Forelimb muscle (tissue), 1 donor: ENCODE measurements around the gene AGMO. TPM values are rescaled to one million over a fixed set of nuclear protein-coding genes. Genes with fewer than 3 reads are reported as not detected.

Source experiments
- DNase-seq: peaks from one replicate; pipeline ENCODE4 v3.0.0-alpha.2; 2013; ENCODE audit warnings: low read depth
- polyA plus RNA-seq: library from polyadenylated mRNA; unstranded; fragments of 120-200 nt; gene quantifications from one replicate; pipeline ENCODE4 v1.2.1, GENCODE V29; 2013; ENCODE audit not compliant: insufficient read length

AGMO gene
- 0.24 TPM for polyA plus RNA-seq

DNA sequence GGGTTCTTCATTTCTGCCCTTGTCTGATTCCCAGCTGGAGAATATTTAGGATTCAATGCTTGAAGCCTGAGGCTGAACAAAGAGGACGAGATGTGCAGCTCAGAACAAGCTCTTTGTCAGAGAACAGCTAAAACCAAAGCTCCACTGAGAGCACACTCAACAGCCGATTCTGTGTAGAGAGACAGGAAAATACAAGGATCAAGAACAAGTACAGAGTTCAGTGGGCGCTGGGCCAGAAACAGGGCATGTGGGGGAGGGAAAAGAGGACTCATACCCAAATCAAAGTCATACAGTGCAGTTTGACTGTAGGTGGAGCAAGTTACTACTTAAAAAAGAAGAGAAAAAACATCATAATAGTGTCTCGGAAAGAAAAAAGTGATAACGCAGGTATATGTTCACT, at the start of gene AGMO:
Gene AGMO, minus strand, starts transcription at position 181 of the 400 bp plus-strand sequence.
- DNase-seq = no peak

DNA sequence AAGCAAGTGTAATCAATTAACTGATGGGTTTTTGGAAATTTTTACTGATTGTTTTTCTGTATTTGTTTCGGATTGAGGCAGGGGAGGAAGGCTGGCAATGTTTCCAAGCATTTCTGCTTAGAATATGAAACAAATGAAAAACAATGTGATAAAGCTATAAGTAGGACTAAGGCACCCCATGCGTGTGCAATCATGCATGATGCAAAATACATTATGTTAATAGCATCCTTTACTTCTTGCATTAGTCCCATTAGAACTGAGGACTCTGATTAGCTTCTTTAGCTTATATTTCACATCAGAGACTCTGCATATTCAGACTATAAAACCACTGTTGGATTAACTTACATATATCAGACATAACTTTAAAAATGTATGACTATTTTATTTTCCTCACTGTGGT, 48.7 kb upstream of the AGMO start:
- DNase-seq = no peak

DNA sequence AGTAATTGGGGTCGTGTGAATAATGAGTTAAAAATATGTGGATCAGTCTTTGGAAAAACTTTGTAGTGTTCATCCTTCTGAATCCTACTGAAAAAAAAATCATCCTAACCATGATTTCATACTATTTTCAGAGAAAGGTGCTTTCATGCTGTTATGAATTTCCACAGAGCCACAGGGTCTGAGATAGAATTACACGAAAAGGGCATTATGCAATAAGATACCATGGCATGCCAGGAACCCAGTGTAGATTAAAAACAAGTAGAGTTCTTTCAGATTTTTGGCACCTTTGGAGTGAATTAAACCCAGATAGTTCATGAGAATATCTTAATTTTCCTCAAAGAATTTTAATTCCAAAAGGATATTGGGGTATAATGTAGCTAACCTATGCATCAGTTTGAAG, 47.5 kb upstream of the AGMO start:
- no peak for DNase-seq

DNA sequence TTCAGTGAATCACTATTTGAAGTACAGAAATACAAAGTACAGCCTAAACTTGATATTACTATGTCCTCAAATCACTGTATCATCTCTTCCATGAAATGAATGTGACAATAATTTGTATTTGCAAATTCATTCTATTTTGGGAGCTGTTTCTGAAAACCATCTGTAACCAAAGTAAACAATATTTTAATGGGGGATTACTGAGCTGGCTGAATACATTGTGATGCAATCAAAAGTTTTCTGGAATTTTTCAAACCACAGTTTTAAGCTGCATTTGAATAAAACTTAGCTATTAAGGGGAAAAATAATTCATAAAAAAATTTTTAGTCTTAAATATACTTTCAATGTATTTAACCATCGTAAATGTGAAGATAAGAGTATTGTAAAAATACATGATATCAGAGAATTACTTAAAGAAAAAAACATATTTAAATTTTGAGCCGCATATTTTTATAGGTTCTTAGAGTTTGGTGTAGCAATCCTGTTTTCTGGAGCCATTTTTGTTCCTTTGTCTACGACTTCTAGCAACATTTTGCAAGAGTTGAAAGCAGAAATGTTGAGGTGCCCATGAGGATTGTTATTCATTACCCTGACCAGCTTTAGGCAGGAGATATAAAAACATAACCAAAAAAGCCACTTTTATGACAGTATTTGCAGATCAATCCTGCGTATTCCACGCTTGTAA, 45.9 kb upstream of the AGMO start:
- no peak for DNase-seq

DNA sequence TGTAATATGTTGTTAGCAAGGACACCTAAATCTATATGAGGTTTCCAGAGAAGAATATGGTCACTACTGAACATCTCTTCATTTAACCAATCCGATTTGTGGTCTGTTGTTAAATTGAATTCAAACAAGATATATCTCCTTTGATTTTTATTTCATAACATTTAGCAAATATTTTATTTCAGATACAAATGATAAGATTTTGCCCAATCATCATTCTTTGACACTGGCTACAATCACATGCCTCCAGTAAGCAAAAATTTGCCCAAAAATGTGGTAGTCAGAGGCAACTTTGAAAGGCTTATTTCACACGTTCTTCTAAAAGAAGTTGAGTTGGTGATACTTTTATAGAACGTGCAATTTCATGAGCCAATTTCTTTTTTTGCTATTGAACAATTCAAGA, 44.7 kb upstream of the AGMO start:
- no peak for DNase-seq

DNA sequence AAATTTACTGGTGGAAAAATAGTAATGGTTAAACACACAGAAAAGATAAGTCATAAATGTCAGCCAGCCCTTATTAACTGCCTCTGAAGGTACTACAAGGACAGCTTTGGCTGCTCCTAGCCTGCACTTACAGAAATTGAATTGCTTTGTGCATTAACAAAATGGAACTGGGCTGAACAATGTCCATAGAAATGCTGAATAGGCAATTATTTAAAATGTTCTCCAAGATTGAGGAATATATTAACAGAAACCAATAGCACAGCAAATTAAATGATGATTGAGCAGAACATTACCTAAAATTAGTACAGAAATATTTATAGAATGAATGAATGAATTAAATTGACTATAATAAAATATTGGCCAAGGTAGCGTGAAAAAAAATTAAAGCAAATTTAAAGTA, 42.4 kb upstream of the AGMO start:
- DNase-seq = no peak

DNA sequence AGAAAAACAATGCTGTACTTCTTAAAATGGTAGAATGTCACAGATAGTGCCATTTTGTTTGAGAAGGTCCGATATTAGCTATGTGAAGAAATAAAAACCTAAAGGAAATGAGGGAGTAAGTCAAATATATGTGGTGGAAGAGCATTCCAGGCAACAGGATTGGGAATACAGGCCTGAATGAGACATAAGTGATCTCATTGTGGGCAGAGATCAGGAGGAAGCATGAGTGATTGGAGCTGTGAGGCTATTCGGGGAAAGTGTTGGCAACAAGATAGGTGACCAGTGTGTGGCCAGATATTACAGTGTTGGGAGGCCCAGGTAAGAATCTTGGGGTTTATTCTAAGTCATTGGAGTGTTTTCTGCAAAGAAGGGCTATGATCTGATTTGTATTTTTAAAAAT, 41.3 kb upstream of the AGMO start:
- DNase-seq = no peak

DNA sequence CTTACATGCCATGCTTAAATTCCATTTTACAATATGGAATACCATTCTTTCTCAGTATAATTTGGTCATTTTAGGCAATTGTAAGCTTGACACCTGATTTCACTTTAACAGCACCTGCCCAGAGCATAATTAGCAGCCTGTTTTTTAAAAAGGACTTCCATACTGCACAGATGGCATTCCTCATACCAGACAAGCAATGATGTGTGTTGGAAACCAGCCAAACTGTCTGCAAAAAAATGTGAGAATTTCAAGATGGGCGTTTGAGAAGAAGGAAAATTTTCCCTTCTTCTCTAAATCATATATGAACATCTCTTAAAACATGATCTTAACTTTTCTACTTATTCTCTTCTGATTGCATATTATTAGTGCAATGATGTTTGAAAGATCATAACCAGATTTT, 40.4 kb upstream of the AGMO start:
- DNase-seq = no peak

DNA sequence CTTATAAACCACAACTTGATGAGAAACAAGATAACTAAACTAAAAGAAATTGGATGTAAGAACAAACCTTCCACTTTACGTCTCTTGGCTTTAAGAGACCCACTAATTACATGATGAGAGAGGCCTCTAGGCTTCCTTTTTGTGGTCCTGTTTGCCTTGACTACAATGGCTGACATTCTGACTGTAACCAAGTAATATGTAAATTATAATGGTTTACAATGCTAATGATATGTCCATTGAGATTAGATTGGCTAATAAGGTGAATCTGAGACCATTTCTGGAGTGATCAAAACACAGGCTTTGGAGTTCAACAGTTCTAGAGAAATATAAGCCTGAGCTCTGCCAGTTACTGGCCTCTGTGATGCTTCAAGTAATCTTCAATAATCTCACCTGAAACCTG, 39.4 kb upstream of the AGMO start:
- DNase-seq = no peak

DNA sequence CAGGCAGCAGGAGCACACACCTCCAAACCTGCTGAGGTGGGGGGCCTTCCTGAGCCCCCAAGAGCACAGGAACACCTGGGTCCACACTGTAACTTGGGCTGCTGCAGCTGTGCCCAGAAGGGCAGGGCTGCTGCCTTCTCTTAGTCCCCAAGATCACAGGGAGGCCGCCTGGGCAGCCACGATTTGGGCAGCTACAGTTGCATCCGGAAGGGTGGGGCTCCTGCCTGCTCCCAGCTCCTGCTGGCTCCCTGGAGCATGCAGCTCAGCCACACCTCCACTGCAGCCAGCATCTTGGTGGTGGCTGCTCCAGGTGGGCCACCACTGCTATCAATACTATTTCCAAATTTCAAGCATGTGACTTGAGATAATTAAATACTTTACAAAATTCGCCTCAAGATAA, 38.5 kb upstream of the AGMO start:
- no peak for DNase-seq

DNA sequence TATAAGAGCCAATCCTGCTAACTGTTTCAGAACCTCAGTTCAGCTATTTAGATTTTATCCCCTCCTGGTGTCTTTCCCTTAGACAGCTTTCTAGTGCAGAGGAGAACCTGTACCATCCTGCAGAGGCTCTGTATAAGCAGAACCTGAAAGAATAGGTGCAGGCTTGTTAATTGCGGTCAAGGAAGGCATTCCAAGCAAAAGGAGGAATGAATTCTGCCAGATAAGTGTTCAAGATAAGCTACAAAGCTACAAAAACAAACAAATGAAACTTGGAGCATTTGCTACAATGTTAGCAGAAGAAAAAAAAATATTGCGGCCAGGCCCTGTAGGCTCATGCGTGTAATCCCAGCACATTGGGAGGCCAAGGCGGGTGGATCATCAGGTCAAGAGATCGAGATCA, 32.6 kb upstream of the AGMO start:
- DNase-seq = no peak

DNA sequence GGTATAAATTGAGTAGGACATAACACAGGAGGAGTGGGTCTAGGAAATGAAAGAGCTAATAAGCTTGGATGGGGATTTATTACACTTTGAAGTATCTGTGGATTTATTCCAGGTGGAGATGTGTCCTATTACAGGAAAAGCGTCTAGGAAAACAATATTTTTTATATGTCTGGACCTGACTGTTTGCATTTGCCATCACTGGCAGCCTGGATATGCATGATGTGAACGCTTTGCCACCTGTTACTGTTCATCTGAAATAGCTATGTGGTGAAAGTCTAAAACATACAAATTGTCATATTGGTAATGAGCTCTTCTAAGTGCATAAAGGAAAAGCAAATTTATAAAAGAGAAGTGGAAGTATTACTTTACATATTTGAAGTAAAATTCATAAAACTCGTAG, 31.6 kb upstream of the AGMO start:
- no peak for DNase-seq

DNA sequence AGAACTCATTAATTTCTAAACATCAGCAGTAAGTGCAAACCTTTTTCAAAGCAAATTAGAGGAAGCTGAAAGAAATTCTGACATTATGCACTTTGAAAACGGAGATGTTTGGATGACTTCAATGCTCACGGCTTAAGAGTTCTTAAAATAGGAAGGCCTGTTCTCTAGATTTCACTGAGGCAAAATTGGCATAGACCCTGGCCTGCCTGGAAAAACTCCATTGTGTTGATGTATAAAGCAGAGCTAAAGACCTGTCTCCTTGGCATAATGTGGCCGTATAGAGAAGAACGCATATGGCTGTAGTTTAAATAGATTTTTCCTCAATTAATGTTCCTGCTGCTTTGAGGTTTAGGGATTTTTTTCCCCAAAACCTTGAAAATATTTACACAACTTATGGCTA, 24.5 kb upstream of the AGMO start:
- DNase-seq = peak; percentile 20

DNA sequence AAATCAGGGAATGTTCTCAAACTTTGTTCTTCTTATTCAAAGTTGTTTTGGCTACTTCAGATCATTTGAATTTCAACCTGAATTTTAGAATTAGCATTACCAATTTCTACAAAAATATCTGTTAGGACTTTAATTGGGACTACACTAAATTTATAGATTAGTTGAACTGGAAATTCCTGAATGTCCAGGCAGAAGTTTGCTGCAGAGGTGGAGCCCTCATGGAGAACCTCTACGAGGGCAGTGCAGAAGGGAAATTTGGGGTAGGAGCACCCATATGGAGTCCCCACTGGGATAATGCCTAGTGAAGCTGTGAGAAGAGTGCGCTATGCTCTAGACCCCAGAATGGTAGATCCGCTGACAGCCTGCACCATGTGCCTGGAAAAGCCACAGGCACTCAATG, 22.8 kb upstream of the AGMO start:
- DNase-seq = no peak

DNA sequence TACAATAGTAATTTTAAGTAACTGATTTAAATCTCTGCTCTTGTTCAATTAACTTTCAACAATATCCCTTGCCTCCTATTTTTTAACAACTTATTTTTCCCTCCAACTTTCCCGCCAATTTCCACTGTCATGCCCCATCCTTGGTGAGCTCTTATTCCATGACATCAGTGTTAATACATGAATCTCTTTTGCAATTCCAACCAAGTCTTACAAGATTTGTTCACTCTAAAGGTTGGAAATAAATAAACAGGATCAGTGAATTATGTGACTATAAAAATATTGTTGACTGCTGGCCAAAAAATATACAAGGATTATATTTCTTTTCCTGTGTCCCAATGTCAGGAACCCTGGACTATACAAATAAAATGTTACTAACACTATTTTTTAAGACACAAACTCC, 21.0 kb upstream of the AGMO start:
- DNase-seq = no peak

DNA sequence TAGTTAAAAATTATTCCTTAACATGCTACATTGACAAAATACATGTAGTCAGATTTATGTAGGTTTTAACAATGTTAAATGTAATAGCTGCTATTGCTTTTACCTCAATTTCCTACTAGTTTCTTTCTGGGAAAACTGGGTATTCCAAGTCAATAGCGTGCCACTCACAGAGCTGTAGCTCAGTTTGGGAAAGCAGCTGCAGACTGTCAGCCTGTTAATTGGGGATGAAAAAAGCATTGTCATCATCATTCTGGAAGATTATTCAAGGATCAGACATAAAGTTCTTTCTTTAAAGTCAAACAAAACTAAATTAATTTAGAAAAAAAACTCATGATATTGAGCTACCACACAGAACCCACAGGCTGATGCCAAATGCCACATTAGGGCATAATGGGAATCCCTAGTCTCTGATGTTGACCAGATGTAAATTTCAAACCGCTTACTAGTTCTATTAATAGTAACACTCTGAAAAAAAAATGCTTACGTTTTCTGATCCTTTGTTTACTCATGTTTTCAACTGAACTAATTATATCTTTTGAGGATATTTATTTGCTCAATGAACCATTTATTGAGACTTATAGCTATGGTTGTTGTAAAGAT, 19.6 kb upstream of the AGMO start:
- DNase-seq = no peak

DNA sequence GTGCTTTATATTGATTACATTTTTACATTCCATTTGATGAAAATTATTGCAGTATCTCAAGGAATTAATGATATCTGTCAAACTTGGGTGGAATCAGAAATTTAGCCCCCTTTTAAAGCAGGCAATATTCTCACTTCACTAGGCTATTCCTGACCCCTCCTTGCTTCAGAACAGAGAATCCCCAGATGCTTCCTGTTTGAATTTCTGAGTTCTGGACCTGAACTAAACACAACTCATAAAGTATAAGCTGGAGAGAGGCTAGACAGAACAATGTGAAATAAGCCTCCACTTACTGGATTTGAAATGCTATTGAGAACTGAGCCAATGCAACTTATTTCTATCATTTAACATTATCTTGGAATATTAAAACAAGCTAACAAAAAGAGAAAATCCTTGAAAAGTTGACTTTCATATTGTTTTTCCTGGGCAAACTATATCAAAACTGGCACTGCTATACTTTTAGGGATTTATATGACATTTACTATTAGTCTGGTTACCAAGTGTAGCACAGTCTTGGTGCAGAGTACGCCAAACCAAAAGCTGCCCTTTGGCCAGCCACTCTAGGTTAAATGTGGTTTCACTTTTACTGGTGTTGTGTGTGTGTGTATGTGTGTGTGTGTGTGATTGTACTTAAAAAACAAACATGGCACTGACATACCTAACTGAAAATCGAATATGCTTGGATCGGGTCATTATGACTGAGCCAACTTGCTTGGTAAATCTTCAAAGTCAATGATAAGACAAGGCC, 19.0 kb upstream of the AGMO start:
- no peak for DNase-seq

DNA sequence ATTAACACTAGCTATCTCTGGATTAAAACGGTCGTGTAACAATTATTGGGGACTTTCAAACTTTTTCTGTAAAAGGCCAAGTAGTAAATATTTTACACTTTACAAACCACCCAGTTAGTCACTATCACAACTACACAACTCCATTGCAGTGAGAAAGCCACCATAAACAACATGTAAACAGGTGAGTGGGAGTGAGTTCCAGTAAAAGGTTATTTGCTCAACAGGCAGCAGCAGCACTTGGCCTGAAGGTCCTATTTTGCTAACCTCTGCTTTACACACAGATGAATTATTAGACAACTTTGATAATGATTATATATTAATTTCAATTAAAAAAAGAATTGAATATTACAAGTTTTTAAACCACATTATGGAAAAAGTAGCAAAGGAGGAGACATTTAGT, 15.8 kb upstream of the AGMO start:
- no peak for DNase-seq

DNA sequence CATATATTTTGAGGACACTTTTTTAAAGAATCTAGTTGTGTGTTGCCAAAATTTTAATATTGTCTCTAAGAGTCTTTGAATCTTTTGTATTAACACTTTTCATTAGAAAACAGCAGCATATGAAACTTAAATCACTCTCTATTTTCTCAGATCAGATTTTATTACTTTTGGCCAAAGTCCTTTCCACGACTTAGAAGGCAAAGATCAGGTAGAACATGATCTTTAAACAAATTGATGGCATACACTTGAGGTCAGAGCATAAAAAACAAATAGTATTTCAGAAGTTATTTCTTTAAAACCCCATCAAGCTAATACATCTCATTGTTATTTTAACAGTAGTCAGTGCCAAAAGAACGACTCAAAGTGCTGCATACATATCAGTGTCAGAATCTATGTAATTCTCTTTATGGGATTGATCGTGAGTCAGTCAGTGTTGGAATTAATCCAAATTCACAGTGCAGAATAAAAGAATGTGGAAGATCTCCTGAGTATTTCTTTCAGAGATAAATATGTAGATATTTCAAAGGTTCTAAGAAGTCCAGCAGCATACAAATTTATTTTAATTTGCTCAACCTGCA, 9.6 kb upstream of the AGMO start:
- no peak for DNase-seq

DNA sequence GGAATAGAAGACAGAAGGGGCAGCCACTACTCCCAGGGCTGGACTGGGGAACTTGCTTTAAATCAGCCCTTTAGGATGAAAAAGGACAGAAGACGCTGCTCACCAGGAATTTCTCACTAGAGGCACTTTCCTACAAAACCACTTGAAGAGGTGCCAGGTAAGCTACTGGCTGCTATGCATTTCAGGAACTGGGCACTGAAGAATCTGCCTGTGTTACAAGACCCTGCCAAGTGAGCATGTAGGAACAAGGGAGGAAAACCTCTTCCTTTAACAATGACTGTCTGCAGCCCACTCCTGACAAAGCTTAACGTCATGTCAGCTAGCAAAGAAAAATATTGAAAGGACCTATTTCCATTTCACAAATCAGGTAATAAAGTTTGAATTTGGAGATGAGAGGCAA, 5.8 kb upstream of the AGMO start:
- no peak for DNase-seq

DNA sequence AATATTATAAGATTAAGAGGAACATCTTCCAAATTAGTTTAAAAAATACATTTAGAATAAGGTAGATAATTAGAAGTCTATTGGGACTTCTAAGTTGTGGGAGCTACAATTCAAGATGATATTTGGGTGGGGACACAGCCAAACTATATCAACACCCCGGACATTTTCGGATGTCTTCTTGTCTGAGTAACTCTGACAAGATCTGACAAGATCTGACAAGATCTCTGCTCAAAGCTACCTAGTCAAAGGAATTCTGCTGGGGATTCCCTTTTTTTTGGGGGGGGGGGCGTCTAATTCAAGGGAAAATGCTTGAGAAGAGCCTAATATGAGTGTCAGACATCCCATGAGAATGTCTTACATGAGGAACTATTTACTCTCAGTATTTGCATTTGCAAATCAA, 5.2 kb upstream of the AGMO start:
- no peak for DNase-seq

DNA sequence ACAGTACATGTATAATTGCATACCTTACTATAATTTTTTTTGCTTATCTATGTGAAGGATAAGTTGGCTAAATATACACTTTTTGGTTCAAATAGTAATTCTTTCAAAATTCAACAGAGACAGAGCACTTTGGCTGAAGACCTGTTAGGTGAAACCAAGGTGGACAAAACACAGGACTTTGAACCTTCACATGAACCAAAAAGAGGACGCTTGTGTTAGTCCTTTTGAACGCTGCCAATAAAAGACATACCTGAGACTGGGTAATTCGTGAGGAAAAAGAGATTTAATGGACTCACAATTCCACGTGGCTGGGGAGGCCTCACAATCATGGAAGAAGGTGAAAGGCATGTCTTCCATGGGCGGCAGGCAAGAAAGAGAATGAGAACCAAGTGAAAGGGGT, 4.7 kb upstream of the AGMO start:
- DNase-seq = no peak

DNA sequence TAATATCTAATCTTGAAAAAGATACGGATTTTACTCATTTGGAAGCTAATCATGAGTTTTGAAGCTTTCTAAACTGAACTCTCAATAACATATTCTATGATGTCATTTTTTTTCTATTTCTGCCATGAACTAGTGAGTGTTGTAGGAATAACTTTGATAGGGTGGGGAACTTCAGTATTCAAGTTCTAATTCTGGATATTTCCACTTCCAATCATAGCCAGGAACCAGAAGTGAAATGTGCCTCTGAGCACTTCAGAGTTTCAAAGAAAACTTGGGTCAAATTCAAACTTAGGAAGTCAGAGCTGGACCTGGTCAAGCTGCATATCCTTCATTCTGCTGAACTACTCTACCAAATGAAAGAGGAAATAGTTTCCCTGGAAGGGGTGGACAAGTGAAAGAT, 847 bp downstream of the AGMO start:
- no peak for DNase-seq
